ENCODE measurements around the gene RDH5. TPM values are rescaled to one million over a fixed set of nuclear protein-coding genes. Genes with fewer than 3 reads are reported as not detected.

The RDH5 gene
- total RNA-seq, 1 experiment from 2014 or later: 5.1 TPM

DNA sequence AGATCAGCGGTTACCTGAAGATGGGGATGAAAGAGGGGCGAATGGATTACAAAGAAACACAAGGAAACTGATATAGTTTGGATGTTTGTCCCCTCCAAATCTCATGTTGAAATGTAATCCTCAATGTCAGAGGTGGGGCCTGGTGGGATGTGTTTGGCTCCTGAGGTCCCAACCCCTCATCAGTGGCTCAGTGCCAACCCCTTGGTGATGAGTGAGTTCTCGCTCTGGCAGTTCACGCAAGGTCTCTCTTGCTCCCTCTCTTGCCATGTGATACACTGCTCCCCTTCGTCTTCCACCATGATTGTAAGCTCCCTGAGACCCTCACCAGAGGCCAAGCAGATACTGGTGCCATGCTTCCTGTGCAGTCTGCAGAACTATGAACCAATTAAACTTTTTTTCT, 40.5 kb upstream of the RDH5 start:
- no peak overlapping the region for H3K4me3 ChIP-seq (ENCODE audit: low read length)
- TF ChIP-seq, protein P1, sequence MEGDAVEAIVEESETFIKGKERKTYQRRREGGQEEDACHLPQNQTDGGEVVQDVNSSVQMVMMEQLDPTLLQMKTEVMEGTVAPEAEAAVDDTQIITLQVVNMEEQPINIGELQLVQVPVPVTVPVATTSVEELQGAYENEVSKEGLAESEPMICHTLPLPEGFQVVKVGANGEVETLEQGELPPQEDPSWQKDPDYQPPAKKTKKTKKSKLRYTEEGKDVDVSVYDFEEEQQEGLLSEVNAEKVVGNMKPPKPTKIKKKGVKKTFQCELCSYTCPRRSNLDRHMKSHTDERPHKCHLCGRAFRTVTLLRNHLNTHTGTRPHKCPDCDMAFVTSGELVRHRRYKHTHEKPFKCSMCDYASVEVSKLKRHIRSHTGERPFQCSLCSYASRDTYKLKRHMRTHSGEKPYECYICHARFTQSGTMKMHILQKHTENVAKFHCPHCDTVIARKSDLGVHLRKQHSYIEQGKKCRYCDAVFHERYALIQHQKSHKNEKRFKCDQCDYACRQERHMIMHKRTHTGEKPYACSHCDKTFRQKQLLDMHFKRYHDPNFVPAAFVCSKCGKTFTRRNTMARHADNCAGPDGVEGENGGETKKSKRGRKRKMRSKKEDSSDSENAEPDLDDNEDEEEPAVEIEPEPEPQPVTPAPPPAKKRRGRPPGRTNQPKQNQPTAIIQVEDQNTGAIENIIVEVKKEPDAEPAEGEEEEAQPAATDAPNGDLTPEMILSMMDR (conservative IDR thresholded peaks at IDR 0.05; ENCODE audit: low read depth, low read length): no peak
- TF ChIP-seq EZH2phosphoT487 (IDR thresholded peaks at IDR 0.05; ENCODE audit: borderline replicate concordance, low read length): no peak
- no peak for TF ChIP-seq EZH2 (IDR thresholded peaks at IDR 0.05; ENCODE audit: low read length, unreplicated experiment)
- H4K20me1 ChIP-seq (ENCODE audit: low read length): no peaks in the 10 kb centered on the region
- ATAC-seq (no peak), DNase-seq (no peak)
- ChIA-PET POLR2A (ENCODE audit: unreplicated experiment) (no interaction called here), CTCF (no interaction called here)
- no peaks in the 10 kb centered on the region for H3K9me3 ChIP-seq (ENCODE audit: low read length)
- BruUV-seq (replicated peaks): no TSS peak
- 0 out of 2 replicates have a peak, but pooled peaks cover 2% of the 10 kb centered on the region for H3K9me2 ChIP-seq (replicated peaks; ENCODE audit: low read length)
- no peak overlapping the region for H2AFZ ChIP-seq (ENCODE audit: low read length)
- H3K27ac ChIP-seq (ENCODE audit: low read length): no peak overlapping the region
- intact Hi-C loops (cut with micrococcal nuclease): no loop called here
- no peak overlapping the region for H3K4me2 ChIP-seq (ENCODE audit: low read length)
- no peaks in the 10 kb centered on the region for H3F3A ChIP-seq (ENCODE audit: low read length, unreplicated experiment)
- H3K4me1 ChIP-seq (ENCODE audit: insufficient read depth, low read length): 0 out of 2 replicates have a peak, but pooled peaks cover 12% of the 10 kb centered on the region
- H3K79me2 ChIP-seq (ENCODE audit: low read length): no peaks in the 10 kb centered on the region; the same call in 1 of the 2 replicates
- no peaks in the 10 kb centered on the region for H3K36me3 ChIP-seq (ENCODE audit: low read depth, low read length)
- H3K9ac ChIP-seq (ENCODE audit: low read length): no peak overlapping the region
- H3K27me3 ChIP-seq (ENCODE audit: low read length): no peaks in the 10 kb centered on the region

DNA sequence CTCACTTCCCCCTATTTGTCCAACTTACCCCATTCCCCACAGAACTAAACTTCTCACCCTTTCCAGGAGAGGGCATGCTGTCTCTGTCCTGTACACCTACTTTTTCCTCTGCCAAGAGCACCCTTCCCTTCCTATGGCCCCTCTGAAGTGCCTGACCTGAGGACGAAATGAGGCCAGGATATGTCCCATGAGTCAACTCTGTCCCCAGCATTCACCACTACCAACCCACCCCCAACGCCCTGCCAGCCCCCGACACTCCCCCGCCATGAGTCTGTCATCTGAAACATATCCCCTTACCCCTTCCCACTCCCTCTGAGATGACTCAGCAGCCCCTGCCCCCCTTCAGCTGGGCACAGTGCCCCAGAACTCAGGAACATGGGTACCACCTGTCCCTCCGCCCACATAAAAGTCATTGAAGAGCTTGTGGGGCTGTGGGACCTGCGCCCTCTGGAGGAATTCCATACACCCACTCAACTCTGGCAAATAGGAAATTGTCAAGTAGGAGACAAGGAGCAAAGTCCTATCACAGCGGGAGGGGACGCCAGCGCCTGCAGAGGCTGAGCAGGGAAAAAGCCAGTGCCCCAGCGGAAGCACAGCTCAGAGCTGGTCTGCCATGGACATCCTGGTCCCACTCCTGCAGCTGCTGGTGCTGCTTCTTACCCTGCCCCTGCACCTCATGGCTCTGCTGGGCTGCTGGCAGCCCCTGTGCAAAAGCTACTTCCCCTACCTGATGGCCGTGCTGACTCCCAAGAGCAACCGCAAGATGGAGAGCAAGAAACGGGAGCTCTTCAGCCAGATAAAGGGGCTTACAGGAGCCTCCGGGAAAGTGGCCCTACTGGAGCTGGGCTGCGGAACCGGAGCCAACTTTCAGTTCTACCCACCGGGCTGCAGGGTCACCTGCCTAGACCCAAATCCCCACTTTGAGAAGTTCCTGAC, 38.8 kb upstream of the RDH5 start:
- TF ChIP-seq, protein P1 (conservative IDR thresholded peaks at IDR 0.05; ENCODE audit: low read depth, low read length): peak; percentile 80
- no peak for TF ChIP-seq EZH2phosphoT487 (IDR thresholded peaks at IDR 0.05; ENCODE audit: borderline replicate concordance, low read length)
- TF ChIP-seq EZH2 (IDR thresholded peaks at IDR 0.05; ENCODE audit: low read length, unreplicated experiment): no peak
- intact Hi-C loops (cut with micrococcal nuclease): loop anchor here (1.0 kb wide), 4 partner anchors 27 to 56 kb away; no protein-coding TSS in a partner anchor
- Histone ChIP-seq H3F3A (ENCODE audit: low read length, unreplicated experiment) (no peaks in the 10 kb centered on the region), H3K27ac (ENCODE audit: low read length) (peak overlapping the region; percentile 12), H3K9me3 (ENCODE audit: low read length) (no peaks in the 10 kb centered on the region), H3K4me3 (ENCODE audit: low read length) (peak overlapping the region; percentile 74), H3K79me2 (ENCODE audit: low read length) (no peaks in the 10 kb centered on the region; the same call in 1 of the 2 replicates), H3K4me1 (ENCODE audit: insufficient read depth, low read length) (0 out of 2 replicates have a peak, but pooled peaks cover 12% of the 10 kb centered on the region), H3K27me3 (ENCODE audit: low read length) (no peaks in the 10 kb centered on the region), H4K20me1 (ENCODE audit: low read length) (no peaks in the 10 kb centered on the region), H3K9ac (ENCODE audit: low read length) (peak overlapping the region; percentile 45), H2AFZ (ENCODE audit: low read length) (peak overlapping the region; percentile 91), H3K9me2 (replicated peaks; ENCODE audit: low read length) (no peaks in the 10 kb centered on the region), H3K4me2 (ENCODE audit: low read length) (peak overlapping the region; percentile 89), H3K36me3 (ENCODE audit: low read depth, low read length) (no peaks in the 10 kb centered on the region)
- DNase-seq (peak; percentile 92), ATAC-seq (peak; percentile 91)
- ChIA-PET CTCF (interaction anchor here (0.6 to 1.4 kb wide), 10 partner anchors 20 to 1495 kb away, joined by 3 to 50 read pairs (median 6); partner anchors contain the start of genes BLOC1S1, CD63, ITGA7 and ORMDL2), POLR2A (ENCODE audit: unreplicated experiment) (interaction anchor here (0.6 to 0.9 kb wide), 4 partner anchors 38 to 48 kb away, joined by 3 to 4 read pairs (median 3); partner anchors contain the start of genes CD63 and RDH5)
- BruUV-seq (replicated peaks): TSS peak; percentile 71

Data from PC-3 (cell line).